Non-pigmented ciliary epithelial cell (primary cell): ENCODE measurements around the gene COQ3.

Experiments used
- DNase-seq: peaks from one replicate; pipeline ENCODE4 v3.0.0-alpha.2; 2010; ENCODE audit warnings: low read depth

The COQ3 gene

GRCh38 chr6:99331531-99331930, 62.5 kb downstream of the COQ3 start:
- DNase-seq, result no peak

DNA sequence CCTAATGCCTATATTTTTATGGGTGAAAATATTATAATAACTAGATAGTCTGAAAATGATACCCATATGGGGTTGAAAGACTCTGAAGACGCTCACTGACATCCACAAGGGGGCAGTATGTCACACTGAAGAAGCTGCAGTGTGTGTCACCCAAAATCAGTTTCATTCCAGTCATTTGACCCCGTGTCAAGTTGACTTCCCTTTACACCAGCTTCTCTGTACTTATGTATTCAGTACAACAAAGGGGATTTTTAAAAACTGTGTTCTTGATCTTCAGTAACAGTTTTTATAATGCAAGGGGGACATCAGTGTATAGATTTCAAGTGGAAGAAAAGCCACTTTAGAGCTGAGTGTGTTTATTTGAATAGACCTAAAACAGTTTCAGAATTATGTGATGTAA, 63.8 kb downstream of the COQ3 start:
- peak; percentile 32 for DNase-seq

GRCh38 chr6:99324996-99325395, 69.0 kb downstream of the COQ3 start:
- no peak for DNase-seq
